Hindlimb muscle (tissue), 1 donor: ENCODE measurements around the gene ALDH9A1. TPM values are rescaled to one million over a fixed set of nuclear protein-coding genes. Genes with fewer than 3 reads are reported as not detected.
"Not testable (repeated sequence)": the region's sequence is repeated elsewhere in the genome, so short reads cannot be mapped to it uniquely, and the experiment has no call there.

Source experiments
- DNase-seq: peaks from one replicate; pipeline ENCODE4 v3.0.0-alpha.2; 2013
- polyA plus RNA-seq: library from polyadenylated mRNA; unstranded; fragments of 120-200 nt; gene quantifications from one replicate; pipeline ENCODE4 v1.2.1, GENCODE V29; 2013; ENCODE audit not compliant: insufficient read length

Gene ALDH9A1
- polyA plus RNA-seq, 1 donor = 45.9 TPM

DNA sequence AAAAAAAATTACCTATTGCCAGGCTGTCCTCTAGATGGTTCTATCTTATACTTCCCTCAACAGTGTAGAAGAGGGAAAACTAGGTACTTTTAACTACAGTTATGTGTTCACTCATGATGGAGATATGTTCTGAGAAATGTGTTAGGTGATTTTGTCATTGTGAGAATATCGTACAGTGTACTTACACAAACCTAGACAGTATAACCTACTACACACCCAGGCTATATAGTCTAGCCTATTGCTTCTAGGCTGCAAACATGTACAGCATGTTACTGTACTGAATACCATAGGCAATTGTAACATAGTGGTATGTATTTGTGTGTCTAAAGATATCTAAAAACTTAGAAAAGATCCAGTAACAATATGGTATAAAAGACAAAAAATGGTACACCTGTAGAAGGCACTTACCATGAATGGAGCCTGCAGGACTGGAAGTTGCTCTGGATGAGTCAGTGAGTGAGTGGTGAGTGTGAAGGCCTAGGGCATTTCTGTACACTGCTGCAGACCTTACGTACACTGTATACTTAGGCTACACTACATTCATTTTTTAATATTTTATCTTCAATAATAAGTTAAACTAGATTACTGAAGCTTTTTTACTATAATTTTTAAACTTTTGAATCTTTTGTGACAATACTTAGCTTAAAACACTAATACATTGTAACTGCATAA is 54.2 kb downstream of the ALDH9A1 start:
- DNase-seq = no peak

DNA sequence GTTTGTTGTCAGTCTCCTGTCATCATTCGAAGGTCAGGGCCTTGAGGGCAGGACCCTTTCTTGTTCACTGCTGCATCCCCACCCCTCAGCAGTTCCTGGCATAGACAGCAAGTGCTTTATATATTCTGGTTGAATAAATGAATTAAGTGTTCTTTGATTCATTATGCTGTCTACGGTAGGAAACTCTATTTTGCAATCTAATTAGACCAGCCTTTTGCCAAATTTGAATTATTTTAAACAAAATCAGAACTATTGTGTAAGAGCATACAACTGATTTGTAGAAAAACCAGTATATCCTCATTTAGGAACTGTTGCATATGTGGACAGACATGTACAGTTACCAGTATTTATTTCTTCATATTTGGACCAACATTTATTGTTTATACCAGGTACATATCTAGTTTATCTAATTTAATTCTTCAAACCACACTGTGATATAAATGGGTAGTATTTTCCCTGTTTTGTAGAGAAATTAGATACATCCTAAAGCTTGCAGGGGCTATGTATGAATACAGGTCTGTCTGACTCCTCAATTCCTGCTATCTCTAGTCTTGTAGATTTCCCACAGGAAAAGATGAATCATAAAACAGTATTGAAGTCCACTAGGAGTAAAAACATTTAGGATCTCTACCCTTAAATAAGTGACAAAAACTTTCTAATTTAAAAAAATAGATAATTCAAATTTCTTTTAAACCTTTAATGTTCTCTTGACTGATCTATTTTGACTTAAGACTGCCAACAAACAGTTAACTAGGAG is 57.0 kb downstream of the ALDH9A1 start:
- DNase-seq = no peak

DNA sequence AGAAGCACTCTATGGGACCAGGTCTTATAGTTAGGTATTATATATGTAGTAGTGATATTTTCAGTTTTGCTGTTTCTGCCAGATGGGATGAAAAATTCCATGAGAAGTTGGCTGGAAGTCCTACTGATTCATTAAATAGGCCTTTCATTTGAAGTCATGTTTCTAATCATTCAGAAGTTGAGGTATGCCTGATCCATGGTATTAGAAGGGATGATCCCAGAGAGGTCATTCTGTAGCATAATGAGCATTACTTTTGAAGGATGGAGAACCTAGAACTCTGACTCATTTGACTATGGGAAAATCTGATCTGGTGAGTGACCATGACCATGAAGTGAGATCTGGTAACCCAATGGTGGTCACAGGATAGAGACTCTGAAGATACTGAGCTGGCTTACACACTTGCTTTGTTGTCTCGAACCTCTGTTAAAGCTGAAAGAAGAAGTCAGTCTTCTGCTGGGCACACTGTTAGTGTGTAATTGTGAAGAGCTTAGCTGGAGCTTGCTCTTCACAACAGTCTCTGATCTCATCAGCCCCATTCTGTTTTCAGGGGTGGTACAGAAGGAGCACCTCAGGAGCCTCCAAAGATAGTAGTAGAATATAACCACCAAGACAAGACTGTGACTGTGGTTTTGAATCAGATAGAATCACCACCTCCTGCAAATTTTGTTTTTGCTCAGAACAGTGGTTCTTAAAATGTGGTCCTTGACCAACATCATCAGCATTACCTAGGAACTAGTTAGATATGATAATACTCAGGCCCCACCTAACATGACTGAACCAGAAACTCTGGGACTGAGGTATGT is 58.3 kb downstream of the ALDH9A1 start:
- DNase-seq = no peak

DNA sequence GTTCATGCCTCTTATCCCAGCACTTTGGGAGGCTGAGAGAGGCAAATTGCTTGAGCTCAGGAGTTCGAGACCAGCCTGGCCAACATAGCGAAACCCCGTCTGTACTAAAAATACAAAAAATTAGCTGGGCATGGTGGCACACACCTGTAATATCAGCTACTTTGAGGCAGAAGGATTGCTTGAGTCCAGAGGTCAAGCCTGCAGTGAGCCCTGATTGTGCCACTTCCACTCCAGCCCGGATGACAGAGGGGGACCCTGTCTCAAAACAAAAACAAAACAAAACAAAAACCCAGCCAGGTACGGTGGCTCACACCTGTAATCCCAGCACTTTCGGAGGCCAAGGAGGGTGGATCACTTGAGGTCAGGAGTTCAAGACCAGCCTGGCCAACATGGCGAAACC is 60.2 kb downstream of the ALDH9A1 start:
- DNase-seq = not testable (repeated sequence)

DNA sequence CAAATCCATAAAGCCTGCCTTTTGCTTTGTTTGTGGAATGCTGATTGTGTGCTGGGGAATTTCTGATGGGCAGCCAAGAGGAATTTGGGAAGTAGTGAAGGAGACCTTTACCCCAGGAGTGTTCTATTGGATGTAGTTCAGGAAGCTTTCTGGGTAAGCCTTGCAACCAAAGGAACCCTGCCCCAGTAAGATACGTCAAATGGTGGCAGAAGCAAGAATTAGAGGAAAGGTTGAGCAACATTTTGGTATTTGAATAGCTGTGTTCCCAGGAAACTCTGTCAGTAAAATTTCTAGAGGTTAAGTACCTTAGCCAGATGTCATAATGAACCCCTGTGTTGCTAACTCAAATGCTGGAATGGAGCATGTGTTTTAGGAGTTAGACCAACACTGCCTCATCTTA is 60.9 kb downstream of the ALDH9A1 start:
- DNase-seq = no peak

DNA sequence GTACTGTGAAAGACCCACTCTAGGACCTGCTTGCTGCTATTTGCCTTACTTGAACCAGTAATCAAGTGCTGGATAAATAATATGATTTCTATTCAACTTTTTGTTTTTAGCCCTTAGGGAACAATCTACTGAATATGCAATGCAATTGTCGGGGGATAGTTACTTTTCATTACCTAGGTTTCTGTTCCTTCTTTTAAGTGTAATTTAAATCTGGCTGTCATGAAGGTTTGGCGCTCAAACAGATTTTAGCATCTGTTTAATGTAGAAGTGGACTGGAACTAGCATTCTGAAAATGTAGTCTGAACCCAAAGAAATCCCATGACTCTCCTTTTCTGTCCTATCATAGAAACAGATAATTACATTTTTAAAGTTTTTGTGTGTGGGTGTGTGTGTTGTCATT is 62.5 kb downstream of the ALDH9A1 start:
- no peak for DNase-seq

DNA sequence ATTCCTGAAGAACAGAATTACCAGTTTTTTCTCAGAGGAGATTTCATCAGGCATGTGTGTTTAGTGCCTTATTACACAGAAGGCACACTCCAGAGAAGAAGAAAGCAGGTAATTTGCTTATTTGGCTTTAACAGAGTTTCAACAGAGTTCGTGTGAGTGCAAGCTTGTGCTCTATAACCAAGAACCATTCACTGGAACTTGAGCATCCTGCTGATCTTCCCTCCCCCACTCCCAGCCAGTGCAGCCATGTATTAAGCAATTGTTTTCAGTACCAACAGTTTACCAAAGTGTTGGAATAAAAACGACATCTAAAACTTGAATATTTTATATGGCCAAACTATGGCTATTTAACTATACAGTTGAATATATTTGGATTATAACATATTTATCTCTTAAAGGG is 63.0 kb downstream of the ALDH9A1 start:
- DNase-seq = no peak

DNA sequence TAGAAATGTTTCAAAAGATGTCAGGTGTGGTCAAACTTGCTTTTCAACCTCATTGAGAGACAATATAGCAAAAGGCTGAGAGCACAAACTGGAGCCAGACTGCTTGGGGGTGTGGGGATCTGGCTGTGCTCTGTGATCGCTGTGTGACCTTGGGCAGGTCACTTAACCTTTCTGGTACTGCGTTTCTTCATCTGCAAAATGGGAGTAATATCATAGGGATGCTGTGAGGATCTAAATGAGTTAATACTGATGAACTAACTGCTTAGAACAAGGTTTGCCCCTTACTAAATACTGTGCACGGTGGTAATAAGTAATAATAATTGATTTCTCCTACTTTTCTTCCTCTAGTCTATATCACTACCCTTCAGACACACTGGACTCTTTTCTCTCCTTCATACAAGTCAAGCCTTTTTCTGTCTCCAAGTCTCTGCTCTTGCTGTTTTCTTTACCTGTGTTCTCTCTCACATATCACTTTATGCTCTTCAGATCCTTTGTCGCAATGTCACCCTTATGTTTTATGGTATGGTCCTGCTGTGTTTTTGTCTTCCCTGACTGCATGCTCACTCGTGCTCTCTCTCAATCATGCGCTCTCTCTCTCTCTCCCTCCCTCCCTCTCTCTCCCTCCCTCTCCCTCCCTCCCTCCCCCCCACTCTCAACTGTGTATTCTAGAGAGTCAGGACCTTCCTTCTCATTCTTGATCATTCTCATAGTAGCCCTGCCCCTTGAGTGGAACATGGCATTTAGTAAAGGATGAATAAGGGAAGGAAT is 64.0 kb downstream of the ALDH9A1 start:
- DNase-seq = no peak

DNA sequence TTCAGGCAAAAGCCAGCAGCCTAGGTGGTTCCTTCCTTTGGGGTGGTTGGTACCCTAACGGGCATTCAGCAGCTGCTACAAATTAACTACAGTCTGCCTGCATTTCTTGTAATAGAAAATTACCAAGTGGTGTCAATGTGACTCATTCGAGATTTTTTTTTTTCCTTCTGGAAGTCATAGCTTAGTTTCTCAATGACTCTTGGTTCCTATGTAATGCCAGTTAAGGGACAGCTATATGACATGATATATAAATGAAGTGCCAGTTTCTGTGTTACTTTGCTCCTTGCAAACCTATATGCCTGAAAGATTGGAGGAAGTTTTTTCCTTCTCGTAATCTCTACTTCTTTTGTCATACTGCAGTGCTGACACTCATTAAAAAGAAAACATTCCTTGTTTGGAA is 64.7 kb downstream of the ALDH9A1 start:
- no peak for DNase-seq

DNA sequence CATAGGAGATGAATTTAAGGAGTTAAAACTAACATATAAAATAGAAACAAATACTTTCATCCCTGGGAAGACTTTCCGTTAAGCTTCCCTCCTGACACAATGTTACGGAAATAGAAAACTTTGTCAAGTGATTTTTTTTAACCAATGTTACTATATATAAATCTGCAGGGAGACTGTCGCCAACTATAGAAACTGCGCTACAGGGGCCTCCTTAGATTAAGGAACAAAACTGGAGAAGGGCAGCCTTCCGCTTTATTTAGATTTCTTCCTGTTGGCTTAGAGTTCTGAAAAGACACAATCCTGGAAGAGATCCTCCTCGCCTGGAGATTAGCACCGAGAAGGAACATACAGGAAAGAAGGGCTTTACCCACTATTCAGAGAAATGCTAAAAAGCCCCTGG is 65.9 kb downstream of the ALDH9A1 start:
- peak; percentile 28 for DNase-seq

DNA sequence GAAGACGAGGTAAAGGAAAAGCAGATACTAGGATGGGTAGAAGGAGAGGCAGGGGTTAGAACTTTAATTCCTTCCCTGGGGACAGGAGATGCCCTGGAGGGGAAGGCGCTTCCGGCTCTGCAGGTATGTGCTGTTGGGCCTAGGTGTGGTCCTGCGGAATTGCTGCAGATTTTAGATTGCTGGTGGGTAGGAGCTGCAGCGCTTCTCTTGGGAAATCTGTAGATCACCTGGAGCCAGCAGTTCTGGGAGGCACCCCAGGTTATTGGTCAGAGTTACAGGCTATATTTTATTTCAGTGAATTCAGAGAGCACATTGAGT is 66.3 kb downstream of the ALDH9A1 start:
- DNase-seq = no peak

DNA sequence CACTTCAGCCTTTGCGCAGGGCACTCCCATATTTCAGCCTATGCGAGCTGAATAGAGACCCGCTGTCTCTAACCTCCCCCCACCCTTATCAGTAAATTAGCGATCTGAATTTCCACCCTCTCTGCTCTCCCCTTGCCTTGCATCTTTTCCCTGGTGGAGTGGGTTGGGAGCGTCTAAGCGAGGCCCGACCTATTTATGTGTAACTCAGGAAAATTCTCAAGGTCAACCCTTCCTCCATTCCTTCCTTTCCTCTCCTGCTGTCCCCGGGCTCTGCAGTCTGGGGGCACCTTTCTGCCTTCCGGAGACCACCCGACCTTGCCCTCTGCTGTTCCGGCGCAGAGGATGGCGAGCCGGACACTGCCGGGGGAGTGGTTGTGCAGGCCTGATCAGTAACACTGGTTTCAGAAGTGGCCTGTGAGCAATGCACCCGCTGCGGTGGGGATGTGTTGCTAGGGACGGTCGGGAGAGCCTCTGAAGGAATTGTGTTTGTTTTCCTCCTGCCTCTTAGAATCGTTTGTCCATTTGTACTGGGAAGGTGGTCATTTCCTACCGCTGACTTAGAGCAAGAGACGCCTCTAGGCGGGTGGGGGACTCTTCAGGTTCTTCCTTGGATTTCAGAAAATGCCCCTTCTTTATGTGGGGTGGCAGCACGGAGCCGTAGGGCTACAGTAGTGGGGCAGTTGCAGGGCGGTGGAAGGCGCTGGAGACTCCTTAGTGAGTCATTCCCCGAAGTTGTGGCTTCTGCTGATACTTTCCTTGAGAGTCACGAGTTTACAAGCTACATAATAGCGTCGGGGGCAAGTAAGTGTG is 66.8 kb downstream of the ALDH9A1 start:
- DNase-seq = peak; percentile 45

DNA sequence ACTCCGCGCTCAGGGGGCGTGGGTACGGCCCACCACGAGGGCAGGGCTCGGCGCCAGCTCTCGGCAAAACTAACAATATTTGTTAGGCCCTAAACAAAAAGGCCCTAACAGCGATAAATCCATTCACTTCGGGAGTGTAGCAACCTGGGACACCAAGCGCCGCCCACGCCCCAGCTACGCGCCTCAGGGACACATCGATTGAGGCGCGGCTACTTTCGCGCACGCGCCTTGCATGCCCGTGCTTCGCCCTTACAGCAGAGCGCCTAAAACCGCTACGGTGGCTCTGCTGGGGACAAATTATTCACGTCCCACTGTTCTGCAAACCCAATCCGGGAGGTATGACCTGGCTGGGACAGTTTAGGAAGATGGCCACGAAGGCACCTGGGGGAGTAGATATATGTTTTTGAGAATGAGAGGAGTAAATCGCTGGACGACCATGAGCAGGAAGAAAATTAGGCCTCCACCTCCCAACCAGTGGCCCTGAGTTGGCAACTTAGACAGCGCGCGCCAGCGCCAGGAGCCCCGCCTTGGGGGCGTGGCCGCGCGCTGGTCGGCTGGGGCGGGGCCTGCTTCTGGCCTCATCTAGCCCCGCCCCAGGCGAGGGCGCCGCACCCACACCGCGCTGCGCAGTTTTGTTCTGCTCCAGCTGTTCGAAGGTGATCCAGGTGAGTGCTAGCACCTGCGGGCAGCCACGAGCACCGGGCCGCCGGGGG is 67.6 kb downstream of the ALDH9A1 start, which contains the start of gene MGST3:
TSS of gene MGST3 (plus strand) at position 606 of the 713 bp plus-strand sequence. CDS start 18,614 bp downstream, outside the sequence.
- peak; percentile 97 for DNase-seq

DNA sequence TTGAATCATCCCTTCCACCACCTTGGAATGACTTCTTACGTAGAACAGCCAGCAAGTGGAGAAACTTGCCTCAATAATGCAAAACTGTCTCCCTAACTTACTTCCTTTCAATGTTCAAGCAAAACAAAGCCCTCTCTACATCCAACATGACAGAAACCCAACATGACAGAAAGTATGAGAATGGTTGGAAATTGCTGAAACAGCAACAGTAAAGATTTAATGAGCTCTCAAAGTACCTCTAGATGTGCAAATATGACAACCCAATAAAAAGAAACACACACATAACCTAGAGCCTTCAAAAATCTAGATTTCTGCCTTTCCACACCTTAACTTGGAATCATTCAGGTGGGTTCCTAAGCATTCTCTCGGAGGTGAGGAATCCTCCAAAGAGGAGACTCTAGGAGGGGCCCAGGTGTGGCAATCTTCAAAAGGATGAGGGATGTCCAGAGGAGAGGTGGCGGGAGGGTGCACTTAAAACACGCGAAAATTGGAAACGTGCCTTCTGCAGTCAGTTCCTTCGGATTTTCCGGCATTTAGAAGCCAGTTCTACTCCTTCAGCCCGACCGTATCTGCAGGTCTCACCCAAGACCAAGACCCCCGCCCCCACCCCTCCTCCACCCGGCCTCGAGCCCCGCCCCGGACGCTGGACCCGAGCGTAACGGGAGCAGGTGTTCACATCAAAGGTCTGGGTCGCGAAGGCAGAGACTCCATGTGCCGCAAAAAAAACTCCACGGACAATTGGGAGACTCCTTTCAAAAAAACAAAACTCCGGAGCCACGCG is 68.3 kb downstream of the ALDH9A1 start:
- peak; percentile 6 for DNase-seq

DNA sequence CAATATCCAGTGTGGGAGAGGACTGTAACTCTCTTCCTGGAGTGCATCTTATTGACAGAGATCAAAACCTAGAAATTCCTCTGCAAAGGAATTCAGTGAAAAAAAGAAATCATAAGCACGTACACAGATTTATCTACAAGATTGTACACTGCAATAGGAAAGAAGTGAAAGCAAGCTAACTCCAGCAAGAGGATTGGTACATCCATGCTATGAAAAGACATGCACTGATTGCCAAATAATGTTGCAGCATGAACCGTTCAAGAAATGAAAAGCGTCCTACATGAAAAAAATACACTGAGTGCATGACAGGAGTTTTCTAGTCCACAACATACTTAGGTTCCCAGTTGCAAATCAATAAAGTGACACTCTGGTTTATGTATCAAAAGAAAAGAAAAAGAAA is 69.2 kb downstream of the ALDH9A1 start:
- DNase-seq = no peak

DNA sequence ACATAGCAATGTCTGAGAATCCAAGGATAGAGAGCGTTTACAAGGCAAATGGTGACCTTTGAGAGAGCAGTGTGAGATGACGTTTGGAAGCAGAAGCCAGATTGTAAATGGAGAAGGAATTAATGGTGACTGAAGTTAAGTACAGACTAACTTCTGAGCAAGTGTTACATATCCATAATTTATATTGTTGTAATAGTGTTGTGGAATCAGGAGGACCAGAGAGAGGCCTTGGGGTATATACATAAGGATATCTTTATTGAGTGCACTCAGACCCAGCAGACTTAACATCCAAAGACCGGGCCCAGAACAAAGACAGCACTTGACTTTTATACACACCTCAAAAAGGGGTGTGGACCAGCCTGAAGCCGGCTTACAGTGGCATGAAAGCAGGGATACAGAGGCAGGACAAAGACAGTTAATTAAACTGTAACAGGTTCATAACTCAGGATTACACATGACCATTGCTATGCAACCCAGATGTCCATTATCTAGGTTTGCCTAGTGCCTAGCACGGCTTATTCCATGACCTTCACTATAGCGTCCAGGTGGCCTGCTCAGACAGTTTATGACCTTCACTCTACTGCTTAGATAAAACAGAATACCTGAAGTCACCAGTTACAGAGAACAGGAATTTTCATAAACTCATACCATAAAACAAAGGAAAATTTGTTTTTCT is 70.1 kb downstream of the ALDH9A1 start:
- DNase-seq = no peak

DNA sequence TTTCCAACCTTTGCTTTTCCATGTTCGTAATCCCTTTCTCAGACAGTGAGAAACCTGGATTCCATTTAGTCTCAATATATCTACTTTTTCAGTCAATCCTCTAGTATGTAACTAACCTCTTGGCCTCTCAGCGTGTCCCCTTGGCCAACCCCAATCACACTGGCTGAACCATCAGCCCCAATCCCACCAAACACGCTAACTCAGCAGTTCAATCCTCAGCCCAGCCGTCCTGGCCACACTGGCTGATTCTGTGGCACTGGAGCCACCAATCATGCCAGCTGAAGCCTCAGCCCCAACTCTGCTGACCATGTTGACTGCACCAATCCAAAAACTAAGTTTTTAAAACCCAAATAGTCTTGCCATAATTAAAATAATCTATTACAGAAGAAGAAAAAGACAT is 73.9 kb downstream of the ALDH9A1 start:
- no peak for DNase-seq

DNA sequence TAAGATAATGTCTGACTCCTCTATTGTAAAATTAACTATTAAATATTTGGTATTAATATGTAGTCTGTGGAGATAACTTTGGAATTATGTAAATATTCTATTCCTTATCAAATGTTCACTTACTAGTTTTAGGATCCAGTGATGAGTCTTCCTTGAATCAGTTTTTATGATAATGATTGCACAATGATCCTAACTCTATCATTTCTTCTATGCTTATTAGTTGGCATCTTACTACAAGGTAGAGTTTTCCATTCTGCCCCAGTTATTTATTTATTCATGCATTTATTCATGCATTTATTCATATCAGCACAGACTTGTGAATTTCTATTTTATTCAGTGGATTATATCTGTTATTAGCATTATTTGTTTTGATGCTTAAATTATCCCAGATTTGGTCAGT is 74.7 kb downstream of the ALDH9A1 start:
- no peak for DNase-seq

DNA sequence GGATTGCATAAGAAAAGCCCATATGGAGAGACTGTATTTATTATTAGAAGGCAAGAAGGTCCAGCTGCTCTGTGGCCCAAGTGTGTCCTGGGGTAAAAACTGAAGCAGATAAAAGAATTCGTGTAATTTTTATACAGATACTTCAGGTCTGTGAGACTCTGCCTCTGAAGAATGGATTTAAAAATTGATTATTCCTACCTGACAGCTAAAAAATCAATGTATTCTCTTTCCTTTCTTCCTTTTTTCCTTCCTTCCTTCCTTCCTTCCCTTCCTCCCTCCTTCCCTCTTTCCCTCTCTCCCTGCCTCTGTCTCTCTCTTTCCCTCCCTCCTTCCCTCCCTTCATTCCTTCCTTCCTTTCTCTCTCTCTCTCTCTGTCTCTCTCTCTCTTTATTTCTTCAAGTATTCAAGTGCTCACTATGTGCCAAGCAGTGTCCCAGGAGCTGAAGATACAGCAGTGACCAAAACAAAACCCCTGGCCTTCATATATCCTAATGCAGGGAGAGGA is 78.7 kb downstream of the ALDH9A1 start:
- no peak for DNase-seq
